HG03097 (cell line): ENCODE measurements around the gene PDXK.
"Not testable (repeated sequence)": the region's sequence is repeated elsewhere in the genome, so short reads cannot be mapped to it uniquely, and the experiment has no call there.

Experiments
- ATAC-seq: cut with Tn5 transposase; IDR thresholded peaks from one replicate; pipeline ENCODE4 v1.9.1; 2021; ENCODE audit not compliant: unreplicated experiment, low FRiP score

PDXK gene

GRCh38 chr21:43696214-43696613 is 22.7 kb upstream of the PDXK start:
- ATAC-seq: no peak

- ATAC-seq: no peak
These were observed 20.9 kb upstream of the PDXK start for GRCh38 chr21:43697758-43698643.

DNA sequence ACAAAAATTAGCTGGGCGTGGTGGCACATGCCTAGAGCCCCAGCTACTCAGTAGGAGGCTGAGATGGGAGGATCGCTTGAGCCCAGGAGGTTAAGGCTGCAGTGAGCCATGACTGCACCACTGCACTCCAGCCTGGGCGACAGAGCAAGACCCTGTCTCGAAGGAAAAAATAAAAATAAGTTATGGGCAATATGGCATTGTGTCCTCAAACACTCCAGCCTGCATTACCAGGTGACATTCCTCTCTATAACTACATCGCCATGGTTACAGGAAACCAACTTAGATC is 19.5 kb upstream of the PDXK start:
- not testable (repeated sequence) for ATAC-seq

- ATAC-seq: no peak
These were observed 18.9 kb upstream of the PDXK start for GRCh38 chr21:43699933-43700599.

GRCh38 chr21:43701936-43702784 is 16.8 kb upstream of the PDXK start:
- no peak for ATAC-seq

DNA sequence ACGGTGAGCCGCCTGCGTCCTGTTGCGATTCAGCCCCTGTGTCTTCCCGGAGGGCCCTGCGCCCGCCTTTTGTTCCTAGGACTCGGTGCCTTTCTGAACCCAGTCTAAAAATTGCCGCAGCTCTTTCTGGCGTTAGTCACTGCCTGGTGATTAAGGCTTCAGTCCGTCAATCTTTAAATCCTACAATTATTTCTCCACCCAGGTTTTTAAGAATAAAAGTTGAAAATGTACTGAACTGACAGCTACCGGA is 16.2 kb upstream of the PDXK start:
- no peak for ATAC-seq

DNA sequence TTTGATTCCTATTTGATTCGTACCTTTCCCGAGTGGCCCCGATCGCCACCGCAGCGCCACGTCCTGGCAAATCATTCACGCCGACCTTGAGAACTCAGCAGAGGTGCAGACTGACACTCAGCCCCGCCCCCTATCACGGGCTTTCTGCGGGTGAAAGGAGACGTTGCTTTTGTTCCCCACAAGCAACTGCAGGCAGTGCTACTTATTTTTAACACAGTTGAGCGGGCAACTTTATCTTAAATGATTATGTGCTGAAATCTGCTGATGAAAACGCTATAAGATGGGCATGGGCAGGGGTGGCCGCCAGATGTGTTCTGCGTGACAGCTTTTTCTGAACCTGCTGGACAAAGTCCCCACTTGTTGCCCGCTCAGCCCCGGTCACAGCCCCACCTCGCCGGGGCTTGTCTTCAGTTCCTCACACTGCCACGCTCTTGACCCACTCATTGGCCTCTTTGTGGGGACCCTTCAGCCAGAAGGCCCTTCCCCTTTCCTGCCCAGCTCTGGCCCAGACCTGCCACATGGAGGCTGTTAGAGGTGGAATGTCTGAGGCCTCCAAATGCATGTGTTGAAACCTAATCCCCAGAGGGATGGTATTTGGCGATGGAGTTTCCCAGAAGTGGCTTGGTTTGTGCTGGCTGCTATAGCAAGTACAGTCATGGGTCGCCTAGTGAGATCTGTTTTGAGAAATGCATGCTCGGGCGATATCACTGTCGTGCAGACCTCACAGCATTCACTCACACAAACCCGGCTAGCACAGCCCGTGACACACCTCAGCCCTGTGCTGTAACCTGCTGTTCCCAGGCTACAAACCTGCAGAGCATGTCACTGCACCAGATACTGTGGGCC is 15.7 kb upstream of the PDXK start:
- no peak for ATAC-seq

- ATAC-seq: no peak
These were observed 11.5 kb upstream of the PDXK start for GRCh38 chr21:43707462-43707861.

DNA sequence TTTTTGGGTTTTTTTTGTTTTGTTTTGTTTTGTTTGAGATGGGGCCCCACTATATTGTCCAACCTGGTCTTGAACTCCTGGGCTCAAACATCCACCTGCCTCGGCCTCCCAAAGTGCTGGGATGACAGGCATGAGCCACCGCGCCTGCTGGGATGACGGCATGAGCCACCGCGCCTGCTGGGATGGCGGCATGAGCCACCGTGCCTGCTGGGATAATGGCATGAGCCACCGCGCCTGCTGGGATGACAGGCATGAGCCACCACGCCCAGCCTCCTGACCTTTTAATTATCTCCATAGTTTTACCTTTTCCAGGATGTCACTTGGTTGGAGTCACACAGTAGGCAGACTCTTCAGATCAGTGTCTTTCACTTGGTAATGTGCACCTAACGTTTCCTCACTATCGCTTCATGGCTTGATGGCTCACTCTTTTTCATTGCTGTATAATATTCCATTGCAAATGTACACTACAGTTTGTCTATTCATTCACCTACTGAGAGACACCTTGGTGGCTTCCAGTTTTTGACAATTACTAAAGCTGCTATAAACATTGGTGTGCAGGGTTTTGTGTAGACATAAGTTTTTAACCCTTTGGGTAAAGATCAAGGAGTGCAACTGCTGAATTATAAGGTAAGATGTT is 10.1 kb upstream of the PDXK start:
- no peak for ATAC-seq

DNA sequence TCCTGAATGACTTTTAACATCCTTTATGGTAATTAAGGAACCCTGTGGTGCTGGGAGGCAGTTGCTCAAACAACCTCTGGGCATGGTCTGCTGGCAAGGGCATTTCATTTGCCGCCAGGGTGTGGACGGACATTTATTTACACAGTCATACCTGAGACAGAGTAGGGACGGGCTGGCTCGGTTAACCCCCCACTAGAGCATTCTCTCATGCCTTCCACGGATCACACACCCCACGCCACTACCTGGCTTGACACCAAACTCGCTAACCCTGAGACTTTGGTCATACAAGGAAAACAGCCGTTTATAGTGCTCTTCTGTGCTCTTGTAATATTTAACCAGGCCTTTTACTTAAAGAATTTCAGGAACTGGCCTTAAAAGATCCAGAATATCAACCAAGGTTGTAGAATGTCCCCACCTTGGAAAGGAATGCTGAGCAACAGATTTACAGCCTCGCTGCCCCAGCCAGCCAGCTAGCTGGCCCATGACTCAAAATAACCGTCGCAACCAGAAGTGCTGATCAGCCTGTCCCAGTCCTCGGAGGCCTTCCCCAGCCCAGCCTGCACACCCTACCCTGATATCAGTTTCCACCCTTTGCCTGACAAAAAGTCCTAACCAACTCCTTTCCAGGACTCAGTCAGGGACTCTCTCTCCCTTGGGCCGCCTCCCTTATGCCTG is 6.5 kb upstream of the PDXK start:
- no peak for ATAC-seq

GRCh38 chr21:43713123-43713522 is 5.8 kb upstream of the PDXK start:
- not testable (repeated sequence) for ATAC-seq

DNA sequence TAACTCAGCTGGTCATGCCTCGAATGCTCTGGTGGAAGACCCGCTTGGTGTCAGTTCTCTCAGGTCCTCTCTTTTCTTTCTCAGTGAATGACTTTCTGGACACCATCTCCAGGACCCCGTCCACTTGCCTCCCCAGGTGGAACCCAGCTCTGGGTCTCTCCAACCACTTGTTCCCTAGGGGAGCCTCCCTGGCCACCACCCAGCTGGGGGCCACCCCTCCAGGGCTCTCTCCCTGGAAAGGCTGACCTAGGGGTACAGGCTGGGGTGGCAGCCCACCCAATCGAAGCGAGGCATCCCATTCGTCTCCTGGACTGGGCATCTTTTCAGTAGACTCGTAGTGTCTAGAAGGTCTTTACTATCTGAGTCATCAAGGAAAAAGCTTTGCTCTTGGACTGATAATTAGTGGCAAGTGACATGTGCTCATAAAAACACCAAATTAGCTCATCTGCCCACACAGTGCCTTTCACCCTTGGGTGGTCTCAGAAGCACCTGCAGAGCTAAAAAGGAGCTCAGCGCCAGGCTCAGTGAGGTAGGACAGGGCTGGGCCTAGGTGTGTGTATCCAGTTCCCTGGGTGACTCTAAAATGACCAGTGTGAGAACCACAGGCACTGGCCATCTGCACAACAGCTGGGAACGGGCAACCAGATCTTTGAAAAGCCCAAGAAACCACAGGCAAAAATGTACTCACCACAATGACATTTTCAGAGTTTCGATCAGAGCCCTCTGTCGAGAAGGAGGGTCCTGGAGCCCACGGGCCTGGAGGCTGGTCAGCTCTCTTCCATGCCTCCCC is 2.4 kb upstream of the PDXK start:
- no peak for ATAC-seq

- ATAC-seq: no peak
These were observed 1.6 kb upstream of the PDXK start for GRCh38 chr21:43717166-43717853.

- ATAC-seq: no peak
These were observed 710 bp upstream of the PDXK start for GRCh38 chr21:43717967-43718871.

- ATAC-seq: no peak
These were observed 1.0 kb downstream of the PDXK start for GRCh38 chr21:43719748-43720538.

DNA sequence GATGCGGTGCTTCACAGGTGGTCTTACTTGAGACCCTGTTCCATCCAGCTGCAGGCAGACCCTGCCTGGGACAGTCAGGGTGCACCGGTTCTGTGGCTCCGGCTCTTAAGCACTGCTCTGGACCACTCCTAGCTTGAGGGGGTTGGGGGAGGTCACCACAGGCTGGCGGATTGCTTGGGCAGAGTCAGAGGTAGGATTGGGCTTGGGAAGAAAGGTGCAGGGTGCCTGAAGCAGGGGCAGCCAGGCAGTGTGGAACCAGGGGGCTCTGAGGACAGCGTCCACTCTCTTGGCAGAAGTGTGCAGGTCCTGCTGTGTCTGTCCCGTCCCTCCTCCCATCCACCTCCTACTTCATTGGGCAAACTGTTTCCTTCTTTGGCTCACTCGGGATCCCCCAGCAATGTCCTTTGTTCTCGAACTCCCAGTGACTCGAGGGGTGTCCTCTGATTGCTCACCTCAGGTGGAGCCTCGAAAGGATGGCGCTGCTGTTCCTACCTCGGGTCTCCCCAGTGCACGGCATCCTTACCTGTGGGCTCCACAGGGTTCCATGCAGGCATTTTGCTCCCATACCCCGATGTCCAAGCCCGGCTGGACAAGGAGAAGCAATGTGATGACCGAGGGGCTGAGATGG is 1.7 kb downstream of the PDXK start:
- ATAC-seq: no peak
